GM23338 (cell line): Measurements from ENCODE around the gene ERMARD.

Experiments
- CREB1 ChIP-seq: fragments of 250-450 bp; sonication (Bioruptor Pico); IDR thresholded peaks from 2 replicates; pipeline ENCODE4 v1.5.0; 2020; ENCODE audit warnings: low read depth, mild to moderate bottlenecking, moderate library complexity
- CTCF ChIP-seq, 2 experiments: fragments of 200-600 bp in 1 of 2; sonication (generic) in 1 of 2; conservative IDR thresholded peaks; 2 replicates each; pipeline versions ENCODE4 v1.5.1 to v1.6.1; 2016 to 2017; ENCODE audit warnings: antibody characterized with exemption in 2 of 2, low read depth in 2 of 2, mild to moderate bottlenecking in 2 of 2, moderate library complexity in 1 of 2
- ETS1 ChIP-seq: IDR thresholded peaks from 2 replicates; pipeline ENCODE4 v1.6.1; 2016; ENCODE audit warnings: antibody characterized with exemption
- EZH2 ChIP-seq: fragments of 200-600 bp; sonication (generic); IDR thresholded peaks from one replicate; pipeline ENCODE4 v1.8.0; 2017; ENCODE audit warnings: antibody characterized with exemption, mild to moderate bottlenecking, low read depth; ENCODE audit not compliant: unreplicated experiment
- EZH2phosphoT487 ChIP-seq: fragments of 200-600 bp; sonication (generic); IDR thresholded peaks from one replicate; pipeline ENCODE4 v1.8.1; 2018; ENCODE audit warnings: antibody characterized with exemption; ENCODE audit not compliant: unreplicated experiment
- JUNB ChIP-seq: IDR thresholded peaks from one replicate; pipeline ENCODE4 v1.6.1; 2016; ENCODE audit warnings: antibody characterized with exemption; ENCODE audit not compliant: unreplicated experiment
- NANOG ChIP-seq: IDR thresholded peaks from 2 replicates; pipeline ENCODE4 v1.6.1; 2016; ENCODE audit warnings: antibody characterized with exemption, borderline replicate concordance
- POLR2AphosphoS5 ChIP-seq: IDR thresholded peaks from 2 replicates; pipeline ENCODE4 v1.6.1; 2016; ENCODE audit warnings: antibody characterized with exemption, low read depth
- REST ChIP-seq: IDR thresholded peaks from one replicate; pipeline ENCODE4 v1.6.1; 2018; ENCODE audit warnings: antibody characterized with exemption; ENCODE audit not compliant: unreplicated experiment
- STAT1 ChIP-seq: IDR thresholded peaks from one replicate; pipeline ENCODE4 v1.6.1; 2016; ENCODE audit warnings: antibody characterized with exemption; ENCODE audit not compliant: unreplicated experiment
- ZNF114 ChIP-seq: fragments of 250-450 bp; sonication (Bioruptor Pico); IDR thresholded peaks from 2 replicates; pipeline ENCODE4 v1.5.0; 2020; ENCODE audit warnings: mild to moderate bottlenecking, moderate library complexity
- ZNF331 ChIP-seq: fragments of 250-450 bp; sonication (Bioruptor Pico); IDR thresholded peaks from 2 replicates; pipeline ENCODE4 v1.5.0; 2020; ENCODE audit warnings: low read depth, mild to moderate bottlenecking, moderate library complexity
- ZNF462 ChIP-seq: fragments of 250-450 bp; sonication (Bioruptor Pico); IDR thresholded peaks from 2 replicates; pipeline ENCODE4 v1.5.0; 2020; ENCODE audit warnings: mild to moderate bottlenecking, moderate library complexity

- no peak for TF ChIP-seq CTCF (conservative IDR thresholded peaks at IDR 0.05; ENCODE audit: low read depth in 2 of 2)
- TF ChIP-seq EZH2 = no peak
- TF ChIP-seq POLR2AphosphoS5 = no peak
- TF ChIP-seq REST = no peak
- no peak for TF ChIP-seq CREB1 (CRISPR knock-in tag)
- no peak for TF ChIP-seq ZNF462 (CRISPR knock-in tag)
- no peak for TF ChIP-seq EZH2phosphoT487
- TF ChIP-seq NANOG = no peak
- TF ChIP-seq JUNB = no peak
- no peak for TF ChIP-seq ETS1
- no peak for TF ChIP-seq STAT1
- no peak for TF ChIP-seq ZNF114 (CRISPR knock-in tag)
- TF ChIP-seq ZNF331 (CRISPR knock-in tag) = no peak
These were observed 21.5 kb upstream of the ERMARD start for GRCh38 chr6:169729961-169730360.
